Measurements from ENCODE around the gene MLH1.

DNA sequence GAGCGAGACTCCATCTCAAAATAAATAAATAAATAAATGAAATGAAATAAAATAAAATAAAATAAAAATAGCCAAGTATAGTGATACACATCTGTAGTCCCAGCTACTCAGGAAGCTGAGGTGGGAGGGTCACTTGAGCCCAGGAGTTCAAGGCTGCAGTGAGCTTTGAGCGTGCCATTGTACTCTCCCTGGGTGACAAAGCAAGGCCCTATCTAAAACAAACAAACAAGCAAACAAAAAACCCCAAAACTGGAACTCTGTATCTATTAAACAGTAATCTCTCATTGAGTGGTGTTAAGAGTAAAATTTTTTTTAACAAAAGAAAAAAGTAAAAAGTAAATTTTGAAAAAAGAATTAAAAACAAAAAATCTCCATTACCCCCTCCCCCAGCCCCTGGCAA, 21.2 kb upstream of the MLH1 start:
- TF ChIP-seq, protein P1, sequence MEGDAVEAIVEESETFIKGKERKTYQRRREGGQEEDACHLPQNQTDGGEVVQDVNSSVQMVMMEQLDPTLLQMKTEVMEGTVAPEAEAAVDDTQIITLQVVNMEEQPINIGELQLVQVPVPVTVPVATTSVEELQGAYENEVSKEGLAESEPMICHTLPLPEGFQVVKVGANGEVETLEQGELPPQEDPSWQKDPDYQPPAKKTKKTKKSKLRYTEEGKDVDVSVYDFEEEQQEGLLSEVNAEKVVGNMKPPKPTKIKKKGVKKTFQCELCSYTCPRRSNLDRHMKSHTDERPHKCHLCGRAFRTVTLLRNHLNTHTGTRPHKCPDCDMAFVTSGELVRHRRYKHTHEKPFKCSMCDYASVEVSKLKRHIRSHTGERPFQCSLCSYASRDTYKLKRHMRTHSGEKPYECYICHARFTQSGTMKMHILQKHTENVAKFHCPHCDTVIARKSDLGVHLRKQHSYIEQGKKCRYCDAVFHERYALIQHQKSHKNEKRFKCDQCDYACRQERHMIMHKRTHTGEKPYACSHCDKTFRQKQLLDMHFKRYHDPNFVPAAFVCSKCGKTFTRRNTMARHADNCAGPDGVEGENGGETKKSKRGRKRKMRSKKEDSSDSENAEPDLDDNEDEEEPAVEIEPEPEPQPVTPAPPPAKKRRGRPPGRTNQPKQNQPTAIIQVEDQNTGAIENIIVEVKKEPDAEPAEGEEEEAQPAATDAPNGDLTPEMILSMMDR (conservative IDR thresholded peaks at IDR 0.05; ENCODE audit: low read length), result no peak
- TF ChIP-seq EZH2phosphoT487 (IDR thresholded peaks at IDR 0.05; ENCODE audit: borderline replicate concordance, low read depth, low read length), result no peak
